Frontal cortex (tissue), 4 donors: ENCODE measurements around the gene EIF3L. TPM values are rescaled to one million over a fixed set of nuclear protein-coding genes. Genes with fewer than 3 reads are reported as not detected.

Experiments used
- DNase-seq, 2 donors: peaks; one replicate each; pipeline ENCODE4 v3.0.0; 2012; ENCODE audit warnings: low spot score in 2 of 2
- FAIRE-seq: peaks from 2 replicates; lab custom pipeline; 2012; peaks lifted over from hg19 to GRCh38; lab: Jason Lieb, UNC
- small RNA-seq: library from RNA; depleted of rRNA; stranded (forward); fragments of <200 nt; gene quantifications from one replicate; pipeline ENCODE3, GENCODE V24; 2014
- total RNA-seq: library from RNA; depleted of rRNA; stranded (reverse); fragments of >200 nt; gene quantifications from one replicate; pipeline ENCODE4 v1.2.3, GENCODE V29; 2014
- donor health status: control.
- donor health status: control.
- donor health status: control.

The EIF3L gene
- total RNA-seq, 1 donor from 2014 or later = 695 TPM

GRCh38 chr22:37924386-37925065 is 75.3 kb downstream of the EIF3L start:
- FAIRE-seq (no peak), DNase-seq (no peak)

GRCh38 chr22:37925330-37925729 is 76.1 kb downstream of the EIF3L start:
- no peak for DNase-seq
- no peak for FAIRE-seq

GRCh38 chr22:37925767-37926166 is 76.5 kb downstream of the EIF3L start:
- no peak for FAIRE-seq
- no peak for DNase-seq

GRCh38 chr22:37926358-37926757 is 77.1 kb downstream of the EIF3L start:
- DNase-seq (no peak), FAIRE-seq (no peak)

- no peak for FAIRE-seq
- DNase-seq = no peak
These were observed 77.8 kb downstream of the EIF3L start for GRCh38 chr22:37926771-37927636.

- no peak for FAIRE-seq
- no peak for DNase-seq
These were observed 78.4 kb downstream of the EIF3L start for GRCh38 chr22:37927637-37927936.

- no peak for FAIRE-seq
These were observed 80.2 kb downstream of the EIF3L start for GRCh38 chr22:37929390-37929789.

GRCh38 chr22:37930270-37930951 is 81.2 kb downstream of the EIF3L start:
- FAIRE-seq (no peak), DNase-seq (peak; percentile 67 to 70)

More at GRCh38 chr22:37929390-37929789, 80.2 kb downstream of the EIF3L start:
- no peak for DNase-seq

GRCh38 chr22:37930952-37931440 is 81.8 kb downstream of the EIF3L start:
- no peak for FAIRE-seq
- no peak for DNase-seq

- FAIRE-seq = no peak
- DNase-seq = no peak
These were observed 82.7 kb downstream of the EIF3L start for GRCh38 chr22:37931893-37932389.

- FAIRE-seq = no peak
These were observed 83.2 kb downstream of the EIF3L start for GRCh38 chr22:37932401-37932800.

GRCh38 chr22:37932821-37933578 is 83.8 kb downstream of the EIF3L start:
- FAIRE-seq = no peak
- no peak for DNase-seq

More at GRCh38 chr22:37932401-37932800, 83.2 kb downstream of the EIF3L start:
- no peak for DNase-seq

- no peak for FAIRE-seq
- DNase-seq = peak; percentile 75 to 95
These were observed 84.6 kb downstream of the EIF3L start for GRCh38 chr22:37933711-37934376.

Small RNAs within 50 kb of the gene (small RNA-seq; reads per million reads assigned to genes)
- gene MIR659 = 0.46 reads per million, percentile 34 among the genes with 10 or more reads in this experiment

Other genes starting within 250 kb of the EIF3L start
- 34.2 TPM for gene GGA1, start 240.6 kb upstream of the EIF3L start, total RNA-seq
- gene SH3BP1, start 209.8 kb upstream of the EIF3L start, total RNA-seq = 0.82 TPM
- 44.0 TPM for gene PDXP, start 190.7 kb upstream of the EIF3L start, total RNA-seq
- 101 TPM for gene LGALS1, start 173.8 kb upstream of the EIF3L start, total RNA-seq
- 19.2 TPM for gene NOL12, start 163.1 kb upstream of the EIF3L start, total RNA-seq
- gene TRIOBP, start 152.4 kb upstream of the EIF3L start, total RNA-seq = 10.6 TPM
- 8.6 TPM for gene GCAT, start 41.5 kb upstream of the EIF3L start, total RNA-seq
- gene GALR3, start 26.0 kb upstream of the EIF3L start, total RNA-seq = not detected
- 13.0 TPM for gene ANKRD54, start 5.1 kb upstream of the EIF3L start, total RNA-seq
- gene MICALL1, start 56.9 kb downstream of the EIF3L start, total RNA-seq = 25.7 TPM
- 1.2 TPM for gene C22orf23, start 104.2 kb downstream of the EIF3L start, total RNA-seq
- 26.9 TPM for gene POLR2F, start 104.3 kb downstream of the EIF3L start, total RNA-seq
- gene SOX10, start 135.1 kb downstream of the EIF3L start, total RNA-seq = 1.6 TPM
- gene PICK1, start 208.0 kb downstream of the EIF3L start, total RNA-seq = 24.9 TPM
- 3.7 TPM for gene SLC16A8, start 234.8 kb downstream of the EIF3L start, total RNA-seq